Activated naive CD4-positive, alpha-beta T cell treated with anti-CD3 and anti-CD28 coated beads, Interleukin-2, amount 50 U/mL, for 72 hours (primary cell): ENCODE measurements around the gene RORB. TPM values are rescaled to one million over a fixed set of nuclear protein-coding genes. Genes with fewer than 3 reads are reported as not detected.

Experiments used
- ATAC-seq, 2 donors: fragments of 150-1000 bp; cut with Tn5 transposase; 2 replicates each; pipeline ENCODE4 v1.10.0; 2021; ENCODE audit warnings: mild to moderate bottlenecking in 2 of 2, moderate library complexity in 2 of 2
- DNase-seq, 2 donors: peaks; one replicate each; pipeline ENCODE4 v3.0.0; 2021 to 2022; ENCODE audit warnings: low spot score in 2 of 2
- H3K27ac Mint-ChIP-seq, 2 donors: one replicate each; pipeline ENCODE4 v1.8.0; 2022; ENCODE audit warnings: mild to moderate bottlenecking in 2 of 2, mixed read lengths in 2 of 2
- H3K36me3 Mint-ChIP-seq, 2 donors: one replicate each; pipeline ENCODE4 v1.8.0; 2022; ENCODE audit warnings: mixed read lengths in 2 of 2
- H3K9me3 Mint-ChIP-seq, 2 donors: one replicate each; pipeline ENCODE4 v1.8.0; 2022; ENCODE audit warnings: mixed read lengths in 2 of 2
- total RNA-seq, 2 donors: library from RNA; stranded (reverse); gene quantifications; one replicate each; pipeline ENCODE4 v1.2.3, GENCODE V29; 2022

Gene RORB
- total RNA-seq, result not detected

DNA sequence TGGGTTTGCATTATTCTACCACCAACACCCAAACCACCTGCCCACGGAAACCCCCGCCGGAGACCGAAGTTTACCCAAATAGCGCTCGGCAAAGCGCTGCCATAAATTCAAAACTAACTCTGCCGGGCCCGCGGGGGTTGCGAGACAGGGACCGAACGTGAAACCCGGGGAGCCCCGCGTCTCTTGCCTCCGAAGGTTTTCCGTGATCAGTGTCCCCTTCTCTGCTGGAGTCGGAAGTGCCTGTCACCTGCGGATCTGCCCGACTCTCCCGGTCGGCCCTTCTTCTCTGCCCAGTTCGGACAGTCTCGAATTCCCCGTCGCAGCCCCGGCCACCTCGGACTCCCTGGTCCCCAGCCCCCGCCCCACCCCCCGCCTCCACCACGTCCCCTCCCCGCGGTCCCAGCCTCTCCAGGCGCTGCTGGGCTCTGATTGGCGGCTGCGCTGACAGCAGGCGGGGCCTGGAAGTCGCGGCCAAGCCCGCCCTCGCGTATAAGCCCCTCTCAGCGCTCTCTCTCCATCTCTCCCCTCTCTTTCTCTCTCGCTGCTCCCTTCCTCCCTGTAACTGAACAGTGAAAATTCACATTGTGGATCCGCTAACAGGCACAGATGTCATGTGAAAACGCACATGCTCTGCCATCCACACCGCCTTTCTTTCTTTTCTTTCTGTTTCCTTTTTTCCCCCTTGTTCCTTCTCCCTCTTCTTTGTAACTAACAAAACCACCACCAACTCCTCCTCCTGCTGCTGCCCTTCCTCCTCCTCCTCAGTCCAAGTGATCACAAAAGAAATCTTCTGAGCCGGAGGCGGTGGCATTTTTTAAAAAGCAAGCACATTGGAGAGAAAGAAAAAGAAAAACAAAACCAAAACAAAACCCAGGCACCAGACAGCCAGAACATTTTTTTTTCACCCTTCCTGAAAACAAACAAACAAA, at the start of gene RORB:
TSS of gene RORB (plus strand) at position 517 of the 929 bp plus-strand sequence. CDS start 642 bp downstream, outside the sequence.
- DNase-seq, result peak in 1 of 2 donors; percentile 31
- peaks cover 10 to 17% of the 10 kb centered on the region in 2 donors for H3K36me3 Mint-ChIP-seq
- no peaks in the 10 kb centered on the region for H3K9me3 Mint-ChIP-seq
- peak within 1 kb of the TSS; percentile 34 to 60 for H3K27ac Mint-ChIP-seq
- peak; percentile 39 to 92 for ATAC-seq

DNA sequence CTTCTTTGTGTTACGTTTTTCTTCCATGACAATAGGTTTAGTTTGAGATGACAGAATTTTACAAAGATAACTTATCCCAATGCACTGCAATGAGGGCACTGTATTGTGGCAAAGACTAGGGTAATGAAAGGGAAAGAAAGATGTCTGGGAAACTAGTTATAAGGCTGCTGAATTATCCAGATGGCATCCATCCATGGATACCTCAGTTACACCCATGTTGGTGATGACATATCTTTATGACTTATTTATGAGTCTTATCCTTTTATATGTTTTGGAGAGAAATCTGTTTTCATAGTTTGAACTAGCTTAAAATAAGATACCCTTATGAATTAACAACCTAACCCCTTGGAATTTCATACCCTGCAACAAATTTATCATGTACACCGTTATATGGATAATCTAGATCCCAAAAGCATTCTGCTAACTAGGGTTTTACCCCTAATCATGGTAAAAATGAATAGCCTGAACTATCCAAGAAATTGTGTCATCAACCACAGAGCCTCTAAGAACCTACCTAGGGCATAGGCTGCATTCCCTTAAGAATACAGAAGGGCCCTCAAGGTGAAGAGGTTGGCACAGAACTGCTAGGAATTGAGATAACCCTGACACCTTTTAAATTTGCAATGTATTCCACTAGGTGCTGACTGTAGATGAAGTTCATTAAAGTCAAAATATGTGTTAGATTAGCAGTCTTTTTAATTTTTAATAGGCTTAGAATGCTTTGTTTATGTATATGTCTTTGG, 49.5 kb upstream of the RORB start:
- ATAC-seq, result no peak
- no peak for DNase-seq
- Mint-ChIP-seq H3K27ac (no peak overlapping the region), H3K36me3 (no peaks in the 10 kb centered on the region), H3K9me3 (peaks cover 14 to 21% of the 10 kb centered on the region in 2 donors)

DNA sequence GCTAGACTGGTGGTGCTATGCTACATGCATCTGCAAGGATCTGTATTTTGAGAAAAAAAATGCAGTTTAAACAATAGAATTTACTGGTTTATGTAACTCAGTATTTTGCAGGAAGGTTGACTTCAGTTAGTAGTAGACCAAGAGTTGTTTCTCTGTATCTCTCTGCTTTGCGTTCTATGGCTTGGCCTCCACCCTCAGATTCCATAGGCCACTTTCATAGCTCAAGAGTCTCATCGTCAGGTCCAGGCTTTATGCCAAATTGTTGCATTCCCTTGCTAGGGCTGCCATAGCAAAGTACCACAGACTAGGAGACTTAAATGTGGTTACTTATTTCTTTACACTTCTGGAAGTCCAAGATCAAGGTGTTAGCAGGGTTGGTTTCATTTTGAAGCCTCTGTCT, 48.1 kb upstream of the RORB start:
- DNase-seq, result no peak
- Mint-ChIP-seq H3K27ac (no peak overlapping the region), H3K9me3 (peaks cover 14 to 21% of the 10 kb centered on the region in 2 donors), H3K36me3 (no peaks in the 10 kb centered on the region)
- no peak for ATAC-seq

DNA sequence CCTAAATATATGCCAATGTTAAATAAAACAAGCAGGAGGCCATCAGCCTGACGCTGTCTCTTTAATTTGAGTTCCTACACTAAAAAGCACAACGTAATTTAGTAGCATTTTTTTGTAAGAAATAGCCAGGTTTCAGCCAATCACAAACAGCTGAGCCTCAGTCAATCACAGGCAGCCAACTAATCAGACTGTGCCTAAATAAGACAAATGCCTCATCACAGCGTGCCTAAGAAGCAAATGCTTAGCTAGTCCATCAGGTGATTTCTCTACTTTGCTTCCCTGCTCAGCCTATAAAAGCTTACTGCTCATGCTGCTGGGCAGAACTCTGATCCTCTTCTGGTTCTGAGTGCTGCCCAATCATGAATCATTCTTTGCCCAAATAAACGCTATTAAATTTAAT, 38.3 kb upstream of the RORB start:
- Mint-ChIP-seq H3K27ac (no peak overlapping the region), H3K9me3 (no peaks in the 10 kb centered on the region), H3K36me3 (no peaks in the 10 kb centered on the region)
- ATAC-seq (no peak), DNase-seq (no peak)

DNA sequence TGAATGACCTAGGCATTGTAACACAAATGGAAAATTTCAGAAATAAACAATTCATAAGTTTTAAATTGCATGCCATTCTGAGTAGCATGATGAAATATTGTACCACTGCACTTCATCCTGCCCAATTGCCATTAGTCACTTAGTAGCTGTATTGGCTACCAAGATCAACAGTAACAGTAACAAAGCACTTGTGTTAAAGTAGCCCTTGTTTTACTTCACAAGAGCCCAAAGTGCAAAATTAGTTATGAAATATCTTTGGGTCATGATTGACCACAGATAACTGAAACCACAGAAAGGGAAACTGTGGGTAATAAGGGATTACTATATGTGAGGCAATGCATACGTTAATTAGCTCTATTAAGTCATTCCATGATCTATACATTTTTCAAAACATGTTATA, 33.3 kb upstream of the RORB start:
- DNase-seq (no peak), ATAC-seq (no peak)
- Mint-ChIP-seq H3K9me3 (no peaks in the 10 kb centered on the region), H3K36me3 (no peaks in the 10 kb centered on the region), H3K27ac (no peak overlapping the region)

DNA sequence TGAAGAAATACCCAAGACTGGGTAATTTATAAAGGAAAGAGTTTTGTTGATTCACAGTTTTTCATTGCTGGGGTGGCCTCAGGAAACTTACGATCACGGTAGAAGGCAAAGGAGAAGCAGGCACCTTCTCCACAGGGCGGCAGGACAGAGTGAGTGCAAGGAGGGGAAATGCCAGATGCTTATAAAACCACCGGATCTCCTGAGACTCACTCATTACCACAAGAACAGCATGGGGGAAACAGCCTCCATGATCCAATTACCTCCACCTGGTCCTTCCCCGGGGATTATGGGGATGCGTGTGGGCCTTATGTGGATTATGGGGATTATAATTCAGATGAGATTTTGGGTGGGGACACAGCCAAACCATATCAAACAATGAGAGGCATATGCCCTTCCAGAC, 18.5 kb upstream of the RORB start:
- ATAC-seq (no peak), DNase-seq (no peak)
- H3K9me3 Mint-ChIP-seq, result peaks cover 5 to 7% of the 10 kb centered on the region in 2 donors
- no peak overlapping the region for H3K27ac Mint-ChIP-seq
- H3K36me3 Mint-ChIP-seq, result no peaks in the 10 kb centered on the region

DNA sequence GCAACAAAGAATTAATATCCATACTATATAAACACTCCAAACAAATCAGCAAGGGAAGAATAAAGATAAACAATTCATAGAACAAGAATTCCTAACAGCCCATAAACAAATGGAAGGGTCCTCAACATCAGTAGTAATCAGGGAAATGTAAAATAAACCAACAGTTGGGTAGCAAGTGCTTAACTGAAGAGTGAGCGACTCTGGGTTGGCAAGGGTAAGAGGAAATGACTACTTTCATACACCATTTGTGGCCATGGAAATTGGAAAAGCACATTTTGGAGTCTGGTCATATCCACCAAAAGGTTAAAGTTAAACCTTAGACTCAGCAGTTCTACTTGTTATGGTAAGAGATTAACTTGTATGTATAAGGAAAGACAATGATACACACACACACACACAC, 17.4 kb upstream of the RORB start:
- Mint-ChIP-seq H3K36me3 (no peaks in the 10 kb centered on the region), H3K9me3 (peaks cover 5 to 7% of the 10 kb centered on the region in 2 donors), H3K27ac (no peak overlapping the region)
- ATAC-seq, result no peak
- DNase-seq, result no peak

DNA sequence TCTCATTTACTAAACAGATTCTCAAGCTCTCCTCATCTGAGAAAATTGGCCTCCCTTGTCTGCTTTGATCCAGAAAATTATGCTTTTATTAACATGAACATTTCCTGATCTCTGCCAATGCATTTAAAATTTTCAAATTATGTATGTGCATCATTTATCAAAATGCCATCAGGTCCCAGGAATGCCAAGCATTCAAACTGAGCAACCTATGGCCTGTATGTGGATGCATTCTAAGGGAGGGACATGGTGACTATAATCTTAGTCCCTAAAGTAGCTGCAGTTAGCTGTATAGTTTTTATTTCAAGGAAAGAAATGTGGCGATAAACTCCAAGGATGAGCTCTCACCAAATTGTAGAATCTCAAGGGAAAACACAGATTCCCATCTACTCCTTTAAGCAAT, 9.7 kb upstream of the RORB start:
- Mint-ChIP-seq H3K27ac (no peak overlapping the region), H3K36me3 (no peaks in the 10 kb centered on the region), H3K9me3 (peaks cover 0 to 4% of the 10 kb centered on the region in 2 donors)
- no peak for ATAC-seq
- DNase-seq, result no peak

DNA sequence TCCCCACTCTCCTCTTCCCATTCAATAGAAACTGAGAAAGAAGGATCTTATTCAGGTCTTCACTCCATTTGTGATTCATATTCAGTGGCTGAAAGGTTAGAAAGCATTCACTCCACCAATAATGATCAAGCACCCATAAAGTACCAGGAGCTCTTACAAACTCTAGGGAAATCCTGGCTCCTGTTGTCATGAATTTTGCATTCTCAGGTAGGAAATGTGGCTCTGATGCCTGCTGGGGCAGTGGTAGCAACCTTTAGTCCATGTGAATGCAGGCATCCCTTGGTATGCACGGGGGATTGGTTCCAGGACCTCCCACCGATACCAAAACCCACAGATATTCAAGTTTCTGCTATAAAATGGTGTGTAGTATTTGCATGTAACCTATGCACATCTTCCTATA, 3.6 kb upstream of the RORB start:
- peaks cover 0 to 4% of the 10 kb centered on the region in 2 donors for H3K9me3 Mint-ChIP-seq
- no peak for DNase-seq
- no peak for ATAC-seq
- H3K27ac Mint-ChIP-seq, result no peak overlapping the region
- peaks cover 10 to 11% of the 10 kb centered on the region in 2 donors for H3K36me3 Mint-ChIP-seq

DNA sequence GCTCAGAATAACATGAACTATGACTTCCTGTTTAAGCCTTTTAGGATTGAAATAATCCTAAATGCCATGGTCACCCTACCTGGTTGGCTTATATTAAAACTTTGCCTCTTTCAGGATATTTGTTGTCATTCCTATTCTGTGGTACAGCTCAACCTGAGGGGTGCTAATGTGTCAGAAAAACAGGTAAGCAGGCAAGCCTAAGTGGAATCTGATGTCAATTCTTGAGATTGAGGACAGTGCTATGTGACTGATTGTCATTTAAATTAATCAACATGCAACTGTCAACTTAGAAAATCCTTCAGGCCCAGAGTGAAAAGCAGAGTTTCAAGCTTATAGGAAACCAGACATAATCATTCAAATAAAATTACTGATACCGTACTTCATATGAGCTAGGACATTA, 2.6 kb upstream of the RORB start:
- H3K27ac Mint-ChIP-seq, result no peak overlapping the region

DNA sequence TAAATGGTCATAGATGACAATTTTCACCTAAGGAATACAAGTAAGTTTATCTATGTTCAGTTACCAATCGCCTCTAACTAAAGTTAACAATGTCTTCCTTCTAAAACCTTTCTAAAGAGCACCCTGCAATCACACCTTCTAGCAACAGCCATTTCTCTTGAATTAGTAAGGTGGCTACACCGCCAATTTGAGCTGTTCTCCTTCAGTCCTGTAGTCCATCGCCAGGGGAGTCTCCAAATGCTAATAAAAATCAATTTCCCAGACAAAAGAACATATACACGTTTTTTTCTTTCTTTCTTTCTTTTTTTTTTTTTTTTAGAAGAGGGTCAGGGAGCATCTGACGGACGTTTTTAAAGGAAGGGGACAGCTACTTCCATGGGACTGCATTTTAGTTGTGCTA, 729 bp upstream of the RORB start:
- Mint-ChIP-seq H3K27ac (no peak overlapping the region), H3K36me3 (peaks cover 10 to 17% of the 10 kb centered on the region in 2 donors), H3K9me3 (no peaks in the 10 kb centered on the region)
- no peak for DNase-seq
- no peak for ATAC-seq

More for the DNA sequence above, 2.6 kb upstream of the RORB start:
- DNase-seq (no peak), ATAC-seq (no peak)
- Mint-ChIP-seq H3K36me3 (peaks cover 10 to 17% of the 10 kb centered on the region in 2 donors), H3K9me3 (peaks cover 0 to 4% of the 10 kb centered on the region in 2 donors)

DNA sequence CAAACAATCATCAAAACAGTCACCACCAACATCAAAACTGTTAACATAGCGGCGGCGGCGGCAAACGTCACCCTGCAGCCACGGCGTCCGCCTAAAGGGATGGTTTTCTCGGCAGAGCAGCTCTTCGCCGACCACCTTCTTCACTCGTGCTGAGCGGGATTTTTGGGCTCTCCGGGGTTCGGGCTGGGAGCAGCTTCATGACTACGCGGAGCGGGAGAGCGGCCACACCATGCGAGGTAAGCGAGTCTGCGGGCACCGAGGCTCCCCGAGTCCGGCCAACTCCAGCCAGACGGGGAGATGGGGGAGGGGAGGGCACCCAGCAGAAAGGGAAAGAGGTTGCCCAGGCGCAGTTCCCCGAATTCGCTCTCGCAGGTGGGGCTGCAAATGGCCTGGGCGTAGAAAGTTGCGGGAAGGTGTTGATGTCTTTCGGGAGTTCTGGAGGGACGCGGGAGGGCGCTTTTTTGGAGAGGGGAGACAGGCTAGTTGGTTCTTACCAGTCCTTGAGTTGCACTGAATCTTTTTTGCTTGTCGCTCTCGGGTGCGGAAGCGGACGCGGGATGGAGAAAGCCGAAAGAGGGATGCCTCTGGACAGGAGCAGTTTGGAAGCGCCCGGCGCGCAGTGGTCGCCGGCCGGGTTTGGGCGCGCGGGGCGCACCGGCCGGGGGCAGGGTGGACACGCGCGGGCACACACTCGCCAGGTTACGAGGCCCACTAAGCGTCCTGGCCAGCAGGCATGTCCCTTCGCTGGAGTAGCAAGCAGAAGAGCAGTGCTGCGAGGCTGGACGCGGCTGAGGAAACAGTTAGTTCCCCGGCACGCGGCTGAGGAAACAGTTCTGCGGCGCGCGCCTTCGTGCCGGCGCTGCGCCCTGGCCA, 849 bp downstream of the RORB start:
- H3K9me3 Mint-ChIP-seq, result no peaks in the 10 kb centered on the region
- ATAC-seq (peak in 1 of 2 donors; percentile 30), DNase-seq (peak in 1 of 2 donors; percentile 7)
- peak overlapping the region; percentile 34 to 60 for H3K27ac Mint-ChIP-seq
- peaks cover 10 to 17% of the 10 kb centered on the region in 2 donors for H3K36me3 Mint-ChIP-seq

DNA sequence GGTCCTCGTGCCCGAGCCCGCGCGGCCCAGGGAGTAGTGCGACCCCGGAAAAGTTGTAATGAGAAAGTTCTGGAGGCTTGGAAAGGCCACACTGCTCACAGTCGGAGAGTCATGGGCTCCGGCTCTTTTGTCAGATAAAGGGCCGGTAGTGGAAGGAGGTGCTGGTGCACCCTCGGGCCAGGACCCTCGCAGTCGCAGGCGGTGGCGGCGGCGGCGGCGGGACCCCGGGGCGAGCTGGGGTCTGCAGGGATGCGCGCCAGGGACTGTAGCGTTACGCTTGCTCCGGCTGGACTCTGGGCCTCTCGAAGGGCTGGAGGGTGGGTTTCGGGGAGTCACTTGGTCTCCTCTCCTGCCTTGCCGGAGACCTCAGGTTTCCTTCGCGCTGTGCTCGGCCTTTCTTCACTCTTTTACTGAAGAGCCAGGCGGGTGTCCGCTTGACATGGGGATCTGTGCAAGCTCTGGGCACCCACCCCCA, 1.5 kb downstream of the RORB start:
- ATAC-seq (peak in 1 of 2 donors; percentile 14), DNase-seq (peak in 1 of 2 donors; percentile 7)
- peaks cover 10 to 17% of the 10 kb centered on the region in 2 donors for H3K36me3 Mint-ChIP-seq
- H3K9me3 Mint-ChIP-seq, result no peaks in the 10 kb centered on the region
- peak overlapping the region in 1 of 2 donors; percentile 40 for H3K27ac Mint-ChIP-seq

DNA sequence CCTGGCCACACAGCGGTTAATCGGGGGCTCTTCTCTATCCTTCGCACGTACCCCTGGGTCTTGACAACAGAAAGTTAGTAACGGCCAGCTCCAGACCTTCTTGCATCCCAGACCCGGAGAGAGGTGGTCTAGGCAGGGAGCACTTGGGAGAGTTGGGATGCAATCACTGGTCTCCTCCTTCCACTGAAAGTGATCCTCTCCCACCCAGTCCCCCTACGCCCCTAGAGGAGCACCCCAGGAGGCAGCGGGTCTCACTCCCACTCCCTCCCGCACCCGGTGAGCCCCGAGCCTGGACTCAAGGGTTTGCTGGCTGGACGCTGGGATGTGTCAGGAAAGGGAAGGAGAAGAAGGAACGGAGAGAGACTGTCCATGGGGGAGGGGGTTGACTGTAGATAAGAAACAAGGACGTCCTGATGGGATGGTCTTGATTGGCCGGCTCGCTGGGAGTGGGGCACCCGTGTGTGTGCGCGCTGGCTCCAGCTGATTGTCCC, 2.0 kb downstream of the RORB start:
- DNase-seq, result peak in 1 of 2 donors; percentile 2
- Mint-ChIP-seq H3K27ac (peak overlapping the region in 1 of 2 donors; percentile 40), H3K9me3 (no peaks in the 10 kb centered on the region), H3K36me3 (peaks cover 10 to 17% of the 10 kb centered on the region in 2 donors)
- no peak for ATAC-seq

DNA sequence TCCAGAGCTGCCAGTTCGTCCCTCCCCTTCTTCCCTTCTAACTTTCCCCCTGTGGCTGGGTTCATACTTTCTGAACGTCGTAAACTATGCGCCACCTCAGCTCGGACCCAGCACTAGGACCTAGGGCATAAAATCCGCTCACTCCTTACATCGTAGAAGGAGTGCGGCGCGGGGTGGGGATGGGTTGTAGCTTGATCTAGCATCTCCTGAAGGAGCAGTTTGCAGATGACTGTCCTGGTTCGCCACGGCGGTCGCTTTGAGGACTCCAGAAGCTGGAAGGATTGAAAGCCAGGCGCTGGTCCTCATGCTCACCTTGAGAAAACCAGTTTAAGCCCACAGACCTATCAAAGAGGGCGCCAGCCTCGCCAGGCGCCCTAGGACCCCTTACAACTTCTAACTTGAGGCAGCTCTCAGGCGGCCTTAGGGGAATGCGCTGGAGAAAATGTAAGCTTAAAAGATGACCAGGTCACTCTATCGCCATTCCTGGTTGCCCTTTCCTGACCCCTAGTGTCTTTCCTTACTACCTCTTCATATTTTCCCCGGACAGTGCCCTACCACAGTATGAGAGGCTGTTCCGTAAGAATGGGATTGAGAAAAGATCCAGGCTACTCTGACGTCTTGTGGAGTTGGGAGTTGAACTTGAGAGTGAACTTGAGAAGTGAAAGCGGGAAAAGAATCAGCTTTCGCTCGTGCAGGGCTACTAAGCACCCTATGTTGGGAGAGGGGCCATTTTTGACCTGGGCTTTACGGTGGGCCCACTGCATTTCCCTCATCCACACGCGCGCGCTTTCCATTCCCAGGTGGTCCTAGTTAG, 2.8 kb downstream of the RORB start:
- DNase-seq (no peak), ATAC-seq (no peak)
- Mint-ChIP-seq H3K36me3 (peaks cover 10 to 17% of the 10 kb centered on the region in 2 donors), H3K9me3 (no peaks in the 10 kb centered on the region), H3K27ac (no peak overlapping the region)
